NCI-H748 treated with DMSO at 0.1 percent for 48 hours (cell line): ENCODE data around the gene MZF1.
A peak's percentile ranks its signal among the peaks of the same experiment; 100 is the strongest.
"Not testable (repeated sequence)": the region's sequence is repeated elsewhere in the genome, so short reads cannot be mapped to it uniquely, and the experiment has no call there.

Source experiments
- DNase-seq: peaks from one replicate; lab custom pipeline; 2025; lab: John Stamatoyannopoulos, UW

MZF1 gene

DNA sequence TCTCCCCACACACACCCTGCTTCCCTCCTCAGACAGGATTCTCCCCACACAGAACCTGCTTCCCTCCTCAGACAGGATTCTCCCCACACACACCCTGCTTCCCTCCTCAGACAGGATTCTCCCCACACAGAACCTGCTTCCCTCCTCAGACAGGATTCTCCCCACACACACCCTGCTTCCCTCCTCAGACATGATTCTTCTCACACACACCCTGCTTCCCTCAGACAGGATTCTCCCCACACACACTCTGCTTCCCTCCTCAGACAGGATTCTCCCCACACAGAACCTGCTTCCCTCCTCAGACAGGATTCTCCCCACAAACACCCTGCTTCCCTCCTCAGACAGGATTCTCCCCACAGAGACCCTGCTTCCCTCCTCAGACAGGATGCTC is 34.0 kb downstream of the MZF1 start:
- DNase-seq: not testable (repeated sequence)

- peak; percentile 88 for DNase-seq
These were observed 34.6 kb downstream of the MZF1 start for GRCh38 chr19:58538257-58539168.

DNA sequence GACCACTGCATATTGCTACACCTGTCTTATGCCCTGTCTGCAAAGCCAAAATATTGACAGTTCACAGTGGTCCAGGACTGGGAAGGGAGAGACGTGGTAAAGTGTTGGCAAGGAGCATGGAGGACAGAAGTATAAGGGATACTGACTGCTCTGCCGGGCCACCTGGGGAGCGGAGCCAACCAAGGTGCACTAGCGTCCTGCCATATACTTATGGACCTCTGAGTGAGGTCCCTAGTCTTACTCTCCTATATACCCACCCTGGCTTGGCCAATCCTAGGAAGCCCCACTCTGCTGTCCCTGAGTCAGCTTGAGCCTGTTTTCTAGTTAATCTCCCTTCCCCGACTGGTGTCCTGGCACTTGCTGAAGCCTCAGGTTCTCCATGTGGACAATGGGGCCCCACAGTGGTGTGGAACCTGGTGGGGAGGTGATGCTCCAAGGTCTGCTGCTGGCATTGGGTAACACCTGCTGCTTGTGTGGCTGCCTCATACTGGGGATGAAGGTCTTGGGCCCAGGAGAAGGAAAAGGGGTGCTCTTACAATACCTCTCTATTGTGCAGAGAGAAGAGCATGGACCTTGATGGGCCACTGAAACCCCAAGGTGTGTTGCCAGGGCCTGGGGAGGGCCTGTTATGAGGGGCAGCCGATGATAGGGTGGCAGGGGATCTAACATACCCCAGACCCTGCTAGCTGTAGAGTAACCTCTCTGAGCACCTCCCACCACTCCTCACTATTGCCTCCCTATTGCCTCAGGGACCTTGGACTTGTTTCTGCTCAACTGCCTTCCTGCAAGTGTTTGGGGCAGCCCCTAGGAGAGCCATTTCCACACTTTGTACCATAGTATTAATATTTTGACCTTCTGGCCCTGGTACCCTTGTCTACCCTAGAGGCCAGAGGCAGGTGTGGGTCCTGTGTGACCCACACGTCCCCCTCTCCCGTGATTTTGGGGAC is 36.0 kb downstream of the MZF1 start:
- no peak for DNase-seq

GRCh38 chr19:58535857-58536256 is 37.3 kb downstream of the MZF1 start:
- no peak for DNase-seq

DNA sequence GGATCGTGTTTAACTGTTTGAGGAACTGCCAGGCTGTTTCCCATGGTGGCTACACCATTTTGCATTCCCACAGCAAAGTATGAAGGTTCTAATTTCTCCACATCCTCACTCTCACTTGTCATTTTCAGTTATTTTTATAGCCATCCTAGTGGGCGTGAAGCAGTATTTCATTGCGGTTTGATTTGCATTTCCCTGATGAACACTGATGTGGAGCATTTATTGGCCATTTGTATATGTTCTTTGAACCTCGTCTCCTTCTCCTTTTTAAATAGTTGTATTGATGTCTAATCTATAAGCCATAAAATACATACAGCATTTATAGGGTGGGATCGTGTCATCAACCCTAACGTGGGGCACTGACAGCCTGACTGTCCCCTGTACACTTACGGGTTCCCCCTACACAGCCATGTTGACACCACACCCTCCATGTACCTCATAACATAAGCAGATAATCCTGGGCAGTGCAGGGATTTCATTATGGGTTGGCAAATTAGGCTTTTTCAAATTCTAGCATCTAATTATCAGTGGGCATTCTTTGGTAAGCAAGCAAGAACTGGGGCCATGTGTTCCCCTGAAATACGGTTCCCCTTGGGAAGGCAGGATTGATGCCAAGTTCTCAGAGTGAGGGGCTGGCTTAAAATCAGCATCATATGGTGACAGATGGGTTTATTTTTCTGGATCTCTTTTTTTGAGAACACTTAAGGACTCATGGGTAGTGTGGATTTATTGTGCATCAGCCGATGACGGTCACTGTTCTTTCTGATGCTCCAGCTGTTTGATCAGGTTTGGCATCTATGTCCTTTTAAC is 41.9 kb downstream of the MZF1 start:
- no peak for DNase-seq

GRCh38 chr19:58529405-58529804 is 43.7 kb downstream of the MZF1 start:
- DNase-seq: no peak

- no peak for DNase-seq
These were observed 50.4 kb downstream of the MZF1 start for GRCh38 chr19:58522709-58523108.

DNA sequence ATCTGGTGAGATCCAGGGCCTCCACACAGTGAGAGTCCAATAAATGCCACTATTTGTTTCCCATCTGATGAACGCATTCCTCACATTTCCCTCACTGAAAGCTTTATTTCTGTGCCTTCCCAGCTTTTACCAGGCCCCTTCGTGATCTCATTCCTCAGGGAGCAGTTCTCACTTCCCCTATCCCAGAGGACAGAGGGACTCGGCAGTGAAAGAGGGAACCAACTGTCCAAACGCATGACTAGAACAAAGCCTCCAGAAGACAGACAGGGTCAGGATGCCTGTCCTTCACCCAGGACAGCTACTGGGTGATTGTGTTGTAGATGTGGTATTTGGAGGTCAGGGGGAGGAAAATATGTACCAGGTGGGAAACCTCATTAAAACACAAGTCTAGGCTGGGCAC is 51.5 kb downstream of the MZF1 start:
- DNase-seq: no peak

- no peak for DNase-seq
These were observed 52.9 kb downstream of the MZF1 start for GRCh38 chr19:58520257-58520599.

GRCh38 chr19:58519355-58520256 is 53.5 kb downstream of the MZF1 start, which contains the start of gene ZBTB45:
TSS of gene ZBTB45 (minus strand) at chr19:58519810. CDS start at chr19:58517673, 2,137 bp downstream.
- peak; percentile 98 for DNase-seq

- peak; percentile 81 for DNase-seq
These were observed 54.1 kb downstream of the MZF1 start for GRCh38 chr19:58519087-58519354.

- DNase-seq: no peak
These were observed 54.7 kb downstream of the MZF1 start for GRCh38 chr19:58518256-58519086.

- no peak for DNase-seq
These were observed 55.9 kb downstream of the MZF1 start for GRCh38 chr19:58516964-58517833.

DNA sequence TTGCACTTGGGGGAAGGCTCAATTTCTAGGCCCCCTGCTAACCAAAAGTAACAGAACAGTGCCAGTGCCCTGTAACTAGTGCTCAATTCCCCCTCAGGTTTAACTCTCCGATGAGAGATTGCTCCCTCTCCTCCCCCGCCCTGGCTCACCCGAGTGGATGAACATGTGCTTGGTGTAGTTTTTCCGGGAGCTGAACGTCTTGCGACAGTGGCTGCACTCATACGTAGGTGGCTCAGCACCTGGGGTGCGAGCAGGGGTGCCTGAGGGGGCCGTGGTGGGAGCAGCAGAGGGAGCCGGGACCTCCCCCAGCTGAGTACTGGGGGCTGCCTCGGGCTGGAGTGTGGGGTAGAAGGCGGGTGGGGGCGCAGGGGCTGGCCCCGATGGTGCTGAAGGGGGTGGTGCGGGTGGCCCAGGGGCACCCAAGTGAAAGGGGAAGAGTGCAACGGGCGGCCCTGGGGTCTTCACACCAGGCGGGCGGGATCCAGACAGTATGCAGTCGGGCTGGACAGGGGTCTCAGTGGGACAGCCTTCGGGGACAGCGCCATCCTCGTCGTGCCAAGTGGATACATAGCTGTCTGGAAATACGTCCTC is 56.8 kb downstream of the MZF1 start:
- DNase-seq: no peak

- DNase-seq: no peak
These were observed 57.9 kb downstream of the MZF1 start for GRCh38 chr19:58515259-58515658.

- no peak for DNase-seq
These were observed 58.5 kb downstream of the MZF1 start for GRCh38 chr19:58514564-58515022.

GRCh38 chr19:58513694-58514563 is 59.2 kb downstream of the MZF1 start:
- DNase-seq: peak; percentile 87

DNA sequence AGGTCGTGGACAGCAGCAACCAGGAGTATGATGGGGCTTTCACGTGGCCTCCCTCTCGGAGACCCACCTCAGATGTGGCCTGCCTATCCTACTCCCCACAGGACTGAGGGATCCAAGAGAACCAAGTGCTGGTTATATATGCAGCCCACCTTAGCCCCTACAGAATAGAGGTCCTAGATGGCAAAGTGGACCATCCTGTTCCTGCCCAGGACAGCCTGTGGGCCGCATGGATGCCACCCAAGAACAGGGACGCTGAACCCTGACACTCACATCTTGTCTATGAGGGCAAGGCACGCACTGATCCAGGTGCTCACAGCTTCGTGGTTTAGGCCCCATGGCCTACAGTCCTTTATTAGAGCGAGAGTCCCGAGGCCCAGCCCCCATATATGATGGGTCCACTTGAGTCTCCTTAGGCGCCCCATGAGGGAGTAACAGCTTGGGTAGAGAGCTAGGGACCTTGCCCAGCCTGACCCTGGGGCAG is 59.9 kb downstream of the MZF1 start:
- DNase-seq: no peak
